Activated CD8-positive, alpha-beta memory T cell treated with anti-CD3 and anti-CD28 coated beads, Interleukin-2, amount 50 U/mL, for 1 hour (primary cell): ENCODE measurements around the gene SLC41A3.

Experiments
- DNase-seq: peaks from one replicate; pipeline ENCODE4 v3.0.0-alpha.2; 2020; ENCODE audit errors: extremely low read depth

SLC41A3 gene

GRCh38 chr3:126119976-126120375 is 36.1 kb upstream of the SLC41A3 start:
- DNase-seq = no peak

GRCh38 chr3:126119008-126119675 is 35.2 kb upstream of the SLC41A3 start:
- DNase-seq = no peak

DNA sequence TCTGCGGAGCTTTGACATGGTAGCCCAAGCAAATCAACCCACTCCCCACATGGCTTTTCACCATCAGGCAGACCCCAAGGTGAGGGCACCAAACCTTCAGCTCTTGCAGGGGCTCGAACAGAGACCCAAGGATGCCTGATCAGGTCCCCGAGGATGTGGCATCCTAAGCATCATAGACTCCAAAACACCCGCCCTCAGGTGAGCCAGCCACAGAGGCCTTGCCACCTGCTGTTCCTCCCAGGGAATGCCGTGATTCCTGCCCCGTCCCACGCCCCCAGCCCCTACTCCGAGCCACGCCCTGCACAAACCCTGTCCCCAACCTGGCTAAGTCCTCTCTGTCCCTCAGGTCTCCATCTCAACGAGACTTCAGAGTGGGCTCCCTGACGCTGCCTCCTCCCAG is 34.7 kb upstream of the SLC41A3 start:
- no peak for DNase-seq

DNA sequence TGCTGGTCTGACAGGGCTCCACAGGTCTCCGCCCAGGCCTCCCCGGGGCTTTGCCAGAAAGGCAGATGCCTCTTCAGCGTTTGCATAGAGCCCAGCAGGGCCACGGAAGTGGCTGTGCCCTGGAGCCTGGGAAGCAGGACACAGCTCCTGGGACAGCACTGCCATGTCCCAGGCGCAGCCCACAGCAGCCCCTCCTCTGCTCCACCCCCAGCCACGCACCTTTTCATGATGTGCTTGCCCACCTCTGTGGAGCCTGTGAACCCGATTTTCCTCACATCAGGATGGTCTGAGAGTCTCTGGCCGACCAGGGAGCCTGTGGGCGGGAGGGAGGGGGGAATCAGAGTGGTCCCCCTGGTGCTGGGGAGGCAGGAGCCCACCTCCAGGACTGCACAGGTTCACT is 33.9 kb upstream of the SLC41A3 start:
- DNase-seq = no peak

DNA sequence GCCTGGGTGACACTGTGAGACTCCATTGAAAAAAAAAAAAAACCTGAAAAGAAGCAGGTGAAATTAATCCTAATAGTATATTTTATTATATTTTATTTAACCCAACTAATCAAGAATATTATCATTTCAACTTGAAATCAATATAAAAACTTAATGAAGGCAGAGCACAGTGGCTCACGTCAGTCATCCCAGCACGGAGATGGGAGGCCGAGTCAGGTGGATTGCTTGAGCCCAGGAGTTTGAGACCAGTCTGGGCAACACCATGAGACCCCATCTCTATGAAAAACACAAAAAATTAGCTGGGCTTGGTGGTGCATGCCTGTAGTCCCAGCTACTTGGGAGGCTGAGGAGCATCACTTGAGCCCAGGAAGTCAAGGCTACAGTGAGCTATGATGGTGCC is 33.3 kb upstream of the SLC41A3 start:
- no peak for DNase-seq

GRCh38 chr3:126116526-126116925 is 32.6 kb upstream of the SLC41A3 start:
- DNase-seq = no peak

- DNase-seq = no peak
Measured at GRCh38 chr3:126114443-126115386, 30.8 kb upstream of the SLC41A3 start.

DNA sequence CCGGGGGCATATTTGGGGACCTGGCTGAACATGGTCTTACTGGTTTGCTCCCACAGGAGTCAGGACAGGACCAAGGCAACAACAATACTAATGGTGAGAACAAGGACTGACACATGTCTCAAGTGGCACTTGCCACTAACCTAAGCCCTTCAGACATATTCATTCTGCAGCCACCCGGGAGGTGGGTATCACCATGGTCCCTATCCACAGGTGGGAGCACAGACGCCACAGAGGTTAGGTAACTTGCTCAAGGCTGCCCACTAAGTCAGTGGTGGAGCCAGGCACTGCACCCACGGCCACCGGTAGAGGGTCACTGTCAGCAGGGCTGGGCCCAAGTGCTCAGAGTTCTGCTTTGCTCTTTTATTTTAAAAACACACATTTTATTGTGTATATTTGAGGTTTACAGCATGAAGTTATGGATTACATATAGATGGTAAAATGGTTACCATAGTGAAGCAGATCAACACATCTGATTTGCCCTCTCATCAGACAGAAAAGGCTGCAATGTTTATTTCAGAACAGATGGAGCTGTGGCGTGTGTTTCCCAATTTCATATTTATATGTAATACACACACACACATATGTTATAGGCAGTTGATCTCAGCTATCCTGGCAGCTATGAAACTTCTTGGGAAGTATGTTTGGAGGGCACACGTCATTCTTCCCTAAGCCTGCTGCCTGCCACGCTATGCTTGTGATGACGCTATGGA is 30.0 kb upstream of the SLC41A3 start:
- no peak for DNase-seq

GRCh38 chr3:126113238-126113555 is 29.3 kb upstream of the SLC41A3 start:
- no peak for DNase-seq

GRCh38 chr3:126112531-126113237 is 28.8 kb upstream of the SLC41A3 start:
- DNase-seq = no peak

- DNase-seq = no peak
Measured at GRCh38 chr3:126111566-126112475, 27.9 kb upstream of the SLC41A3 start.

DNA sequence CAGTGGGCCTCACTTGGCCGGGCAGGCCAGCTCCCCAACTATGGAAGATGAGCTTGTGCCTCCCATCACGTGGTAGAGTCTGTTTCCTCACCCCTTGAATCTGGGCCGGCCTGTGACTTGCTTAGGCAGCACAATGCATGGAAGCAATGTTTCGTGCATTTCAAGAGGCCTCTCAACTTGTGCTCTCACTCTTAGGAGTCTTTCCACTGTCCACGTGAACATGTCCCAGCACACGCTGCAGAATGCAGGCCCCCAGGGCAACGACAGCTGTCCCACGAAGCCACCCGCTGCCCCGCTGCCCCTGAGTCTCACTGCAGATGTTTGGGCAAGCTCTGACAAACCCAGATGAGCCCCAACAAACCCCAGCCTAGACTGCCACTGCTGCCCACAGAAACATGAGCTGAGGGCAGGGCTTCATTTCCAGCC is 27.2 kb upstream of the SLC41A3 start:
- DNase-seq = no peak

DNA sequence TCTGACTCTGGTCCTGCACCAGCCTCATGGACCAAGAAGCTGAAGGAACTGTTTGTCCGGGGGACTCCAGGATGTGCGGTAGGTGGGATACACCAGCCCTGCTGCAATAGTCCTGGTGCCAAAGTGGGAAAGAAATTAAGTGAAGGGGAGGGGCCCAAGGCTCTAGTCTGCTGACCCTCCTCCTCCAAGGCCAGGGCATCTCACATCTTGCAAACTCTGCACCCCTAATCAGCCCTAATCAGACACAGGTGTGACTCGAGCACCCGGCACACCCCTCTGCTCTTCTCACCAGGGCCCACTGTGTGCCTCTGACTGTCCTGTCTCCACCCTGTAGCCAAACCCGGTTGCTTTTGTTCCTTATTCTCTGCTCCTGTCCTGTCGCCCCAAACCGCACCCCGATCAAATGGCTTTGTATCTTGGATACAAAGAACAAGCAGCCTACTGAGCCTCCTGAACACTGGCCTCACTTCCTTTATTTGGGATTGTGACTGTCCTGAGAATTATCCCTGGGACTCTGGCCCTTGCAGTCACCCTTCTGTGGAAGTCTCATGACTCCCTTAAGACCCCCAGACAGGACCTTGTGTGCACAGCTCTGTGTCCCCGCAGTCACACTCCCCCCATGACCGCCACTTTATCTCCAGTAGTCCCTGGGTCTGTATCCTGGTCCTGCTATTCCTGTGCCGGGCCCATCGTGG is 26.7 kb upstream of the SLC41A3 start:
- DNase-seq = no peak

GRCh38 chr3:126109880-126110235 is 25.9 kb upstream of the SLC41A3 start:
- DNase-seq = no peak

DNA sequence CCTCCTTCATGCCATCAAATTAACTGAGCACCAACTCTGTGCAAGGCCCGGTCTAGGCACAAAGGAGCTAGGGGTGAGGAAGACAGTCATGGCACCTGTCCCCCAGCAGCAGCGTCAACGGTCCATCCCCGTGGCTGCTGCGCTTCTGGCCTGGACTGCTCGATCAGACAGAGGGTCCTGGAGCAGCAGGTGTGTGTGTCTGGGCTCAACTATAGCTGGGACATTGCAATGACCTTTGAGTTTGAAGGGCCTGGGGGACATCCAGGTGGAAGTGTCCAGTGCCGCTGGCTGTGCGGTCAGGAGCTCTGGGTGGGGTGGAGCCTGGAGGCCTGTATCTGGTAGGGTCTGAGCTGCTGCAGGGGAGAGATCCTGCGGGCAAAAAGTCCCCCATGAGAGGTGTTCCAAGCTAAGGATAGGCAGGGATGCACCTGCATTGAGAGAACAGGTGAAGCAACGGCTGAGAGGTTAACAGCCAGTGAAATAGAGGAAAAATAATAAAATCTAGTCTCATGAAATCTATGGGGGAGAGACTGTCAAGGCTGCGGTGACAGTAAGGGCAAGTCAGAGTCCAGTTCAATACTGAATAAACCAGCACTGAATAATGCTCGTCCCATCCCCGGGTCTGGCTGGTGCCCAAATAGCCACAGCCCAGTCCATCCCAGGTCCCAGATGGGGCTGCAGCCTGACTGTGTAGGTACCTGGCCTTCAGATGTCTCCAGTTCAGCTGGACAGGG is 25.4 kb upstream of the SLC41A3 start:
- no peak for DNase-seq

DNA sequence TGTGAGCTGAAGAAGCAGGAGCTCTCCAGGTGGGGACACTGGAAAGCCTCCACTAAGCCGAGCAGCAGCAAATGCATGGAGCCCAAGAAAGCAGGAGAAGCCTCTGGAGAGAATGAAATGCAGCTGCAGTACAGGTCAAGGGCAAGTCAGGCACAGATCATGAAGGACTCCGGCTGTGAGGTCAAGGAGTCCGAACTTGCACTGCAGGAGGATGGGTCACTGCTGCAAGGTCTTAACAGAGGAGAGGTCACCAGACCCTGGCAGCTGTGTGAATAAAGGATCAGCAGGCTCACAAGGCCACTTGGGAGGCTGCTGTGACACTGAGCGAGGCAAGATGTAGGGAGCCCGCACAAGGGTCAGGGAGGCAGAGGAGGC is 24.7 kb upstream of the SLC41A3 start:
- DNase-seq = no peak

GRCh38 chr3:126107957-126108675 is 24.2 kb upstream of the SLC41A3 start:
- no peak for DNase-seq

DNA sequence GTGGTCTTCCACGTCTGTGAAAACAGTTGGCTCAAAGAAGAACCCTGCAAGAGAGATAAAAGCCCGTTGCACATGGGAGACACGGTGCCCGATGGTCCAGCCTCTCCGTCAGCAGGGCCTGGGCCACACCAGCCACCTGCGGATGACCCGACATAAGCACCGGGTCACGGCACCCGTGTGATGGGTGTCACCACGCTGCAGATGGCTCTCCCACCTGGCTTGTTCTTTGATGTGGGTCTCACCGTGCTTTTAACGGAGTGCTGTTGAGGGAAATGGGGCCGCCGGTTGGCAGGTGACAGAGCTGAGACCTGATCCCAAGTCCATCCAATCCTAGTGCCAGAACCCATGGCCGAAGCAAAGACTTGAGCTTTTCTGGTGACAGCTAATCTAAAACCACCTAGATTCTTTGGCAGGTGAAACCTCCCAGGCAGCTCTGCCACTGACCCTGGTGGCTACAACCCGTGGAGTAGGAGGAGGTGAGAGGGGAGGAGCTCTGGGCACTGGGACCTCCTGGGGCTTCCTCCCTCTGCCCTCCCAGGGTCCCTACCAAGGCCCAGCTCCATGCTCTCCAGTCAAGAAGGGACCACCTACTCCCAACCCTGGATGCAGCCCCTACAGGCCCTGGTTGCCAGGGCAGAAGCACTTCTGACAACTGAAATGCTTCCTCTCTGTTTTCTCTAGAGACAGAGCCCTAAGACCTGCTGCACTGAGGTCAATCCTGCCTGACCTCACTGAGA is 23.4 kb upstream of the SLC41A3 start:
- DNase-seq = no peak
